Neural progenitor cell (in vitro differentiated cells): ENCODE measurements around the gene SFMBT2. TPM values are rescaled to one million over a fixed set of nuclear protein-coding genes. Genes with fewer than 3 reads are reported as not detected.
A peak's percentile ranks its signal among the peaks of the same experiment; 100 is the strongest.

ENCODE experiments used
- DNase-seq: peaks from one replicate; pipeline ENCODE4 v3.0.0-alpha.2; 2016; ENCODE audit warnings: low spot score
- H2AFZ ChIP-seq: fragments of 200-600 bp; sonication (generic); replicated peaks from 2 replicates; pipeline ENCODE4 v1.6.1; 2016; ENCODE audit warnings: antibody characterized with exemption
- H3F3A ChIP-seq: fragments of 200-600 bp; sonication (generic); 2 replicates; pipeline ENCODE4 v1.6.1; 2016; ENCODE audit warnings: antibody characterized with exemption, low read depth
- H3K27ac ChIP-seq: fragments of 200-600 bp; sonication (generic); 2 replicates; pipeline ENCODE4 v1.5.1; 2016; ENCODE audit warnings: mild to moderate bottlenecking
- H3K27me3 ChIP-seq: fragments of 200-600 bp; sonication (generic); 2 replicates; pipeline ENCODE4 v1.6.1; 2016; ENCODE audit warnings: mild to moderate bottlenecking, moderate library complexity
- H3K36me3 ChIP-seq: fragments of 200-600 bp; sonication (generic); 2 replicates; pipeline ENCODE4 v1.5.1; 2016
- H3K4me1 ChIP-seq: fragments of 200-600 bp; sonication (generic); 2 replicates; pipeline ENCODE4 v1.6.1; 2016; ENCODE audit warnings: mixed run types
- H3K4me2 ChIP-seq: fragments of 200-600 bp; sonication (generic); 2 replicates; pipeline ENCODE4 v1.6.1; 2016
- H3K4me3 ChIP-seq: fragments of 200-600 bp; sonication (generic); 2 replicates; pipeline ENCODE4 v1.5.1; 2016
- H3K79me2 ChIP-seq: fragments of 200-600 bp; sonication (generic); 2 replicates; pipeline ENCODE4 v1.6.1; 2016; ENCODE audit warnings: low read depth
- H3K9ac ChIP-seq: fragments of 200-600 bp; sonication (generic); 2 replicates; pipeline ENCODE4 v1.6.1; 2016
- H3K9me3 ChIP-seq: fragments of 200-600 bp; sonication (generic); 2 replicates; pipeline ENCODE4 v1.5.1; 2016; ENCODE audit warnings: low read depth
- H4K20me1 ChIP-seq: fragments of 200-600 bp; sonication (generic); 2 replicates; pipeline ENCODE4 v1.6.1; 2016; ENCODE audit warnings: low read depth
- H3K27ac Mint-ChIP-seq: 3 replicates; pipeline ENCODE4 v1.8.0; 2021; ENCODE audit warnings: mixed read lengths
- H3K27me3 Mint-ChIP-seq: 2 replicates; pipeline ENCODE4 v1.8.0; 2022; ENCODE audit warnings: low read depth, mild to moderate bottlenecking, inconsistent platforms, moderate library complexity, mixed read lengths; ENCODE audit not compliant: insufficient read depth
- H3K36me3 Mint-ChIP-seq: 3 replicates; pipeline ENCODE4 v1.8.0; 2021; ENCODE audit warnings: mixed read lengths
- H3K4me1 Mint-ChIP-seq: 3 replicates; pipeline ENCODE4 v1.8.0; 2021; ENCODE audit warnings: mixed read lengths
- H3K4me3 Mint-ChIP-seq: 3 replicates; pipeline ENCODE4 v1.8.0; 2021; ENCODE audit warnings: mild to moderate bottlenecking, moderate library complexity, mixed read lengths
- H3K9me3 Mint-ChIP-seq: 3 replicates; pipeline ENCODE4 v1.8.0; 2020; ENCODE audit warnings: mixed read lengths
- EZH2 ChIP-seq: fragments of 200-600 bp; sonication (generic); IDR thresholded peaks from 2 replicates; pipeline ENCODE4 v1.6.1; 2017; ENCODE audit warnings: antibody characterized with exemption, mild to moderate bottlenecking, moderate library complexity
- EZH2phosphoT487 ChIP-seq: fragments of 200-600 bp; sonication (generic); IDR thresholded peaks from 2 replicates; pipeline ENCODE4 v1.6.1; 2017; ENCODE audit warnings: antibody characterized with exemption
- total RNA-seq: library from RNA; depleted of rRNA; stranded (reverse); fragments of >200 nt; gene quantifications from 2 replicates; pipeline ENCODE4 v1.2.3, GENCODE V29; 2015; ENCODE audit warnings: low replicate concordance
- TF ChIP-seq, protein P1 (sequence below): fragments of 200-600 bp; sonication (generic); IDR thresholded peaks from 2 replicates; pipeline ENCODE4 v1.5.1; 2017; ENCODE audit warnings: antibody characterized with exemption, mild to moderate bottlenecking

The SFMBT2 gene
- total RNA-seq, 1 donor from 2014 or later: 1.8 TPM

DNA sequence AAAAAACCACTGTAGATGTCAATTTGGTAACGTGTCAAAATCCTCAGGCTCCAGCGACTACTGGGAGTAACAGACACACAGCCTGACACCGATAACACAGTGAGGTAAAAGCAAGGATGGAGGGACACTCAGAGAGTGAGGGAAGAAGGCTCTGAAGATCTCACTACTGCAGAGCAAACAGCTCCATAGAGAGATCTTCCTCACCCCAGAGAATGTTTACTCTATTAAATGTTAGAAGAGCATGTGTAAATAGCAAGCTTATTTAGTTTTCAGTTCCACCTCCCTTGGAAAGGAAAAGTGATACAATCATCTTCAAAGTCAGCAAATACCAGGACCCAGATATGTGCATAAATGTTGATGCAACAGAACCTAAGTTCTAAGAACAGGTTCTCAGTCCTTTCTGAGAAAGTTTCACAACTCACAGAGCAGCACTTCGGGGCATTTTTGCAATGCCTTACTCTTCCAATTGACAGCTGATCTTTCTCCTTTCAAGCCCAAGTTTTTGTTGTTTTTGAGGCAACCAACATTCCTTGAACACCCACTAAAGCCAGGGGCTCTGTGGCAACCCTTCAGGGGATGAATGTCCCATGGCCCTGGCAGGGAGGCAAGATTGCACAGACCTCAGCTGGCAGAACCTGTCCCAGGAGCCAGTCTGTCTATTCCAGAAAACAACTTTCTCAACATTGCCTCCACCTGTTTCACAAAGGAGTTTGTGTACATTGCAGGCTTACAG, 177.4 kb downstream of the SFMBT2 start:
- Histone ChIP-seq H3K27me3 (no peaks in the 10 kb centered on the region), H3K79me2 (no peaks in the 10 kb centered on the region), H3K4me3 (no peak overlapping the region), H3K4me2 (no peak overlapping the region), H3K36me3 (no peaks in the 10 kb centered on the region), H2AFZ (no peak overlapping the region), H3K4me1 (peaks cover 13% of the 10 kb centered on the region), H3F3A (no peaks in the 10 kb centered on the region), H3K9ac (no peak overlapping the region), H4K20me1 (no peaks in the 10 kb centered on the region), H3K27ac (no peak overlapping the region), H3K9me3 (no peaks in the 10 kb centered on the region)
- Mint-ChIP-seq H3K9me3 (peaks cover 4% of the 10 kb centered on the region), H3K27me3 (no peaks in the 10 kb centered on the region), H3K4me3 (no peak overlapping the region), H3K27ac (no peak overlapping the region), H3K36me3 (peaks cover 9% of the 10 kb centered on the region), H3K4me1 (peaks cover 4% of the 10 kb centered on the region)
- no peak for DNase-seq
- no peak for TF ChIP-seq EZH2
- no peak for TF ChIP-seq EZH2phosphoT487
- TF ChIP-seq, protein P1, sequence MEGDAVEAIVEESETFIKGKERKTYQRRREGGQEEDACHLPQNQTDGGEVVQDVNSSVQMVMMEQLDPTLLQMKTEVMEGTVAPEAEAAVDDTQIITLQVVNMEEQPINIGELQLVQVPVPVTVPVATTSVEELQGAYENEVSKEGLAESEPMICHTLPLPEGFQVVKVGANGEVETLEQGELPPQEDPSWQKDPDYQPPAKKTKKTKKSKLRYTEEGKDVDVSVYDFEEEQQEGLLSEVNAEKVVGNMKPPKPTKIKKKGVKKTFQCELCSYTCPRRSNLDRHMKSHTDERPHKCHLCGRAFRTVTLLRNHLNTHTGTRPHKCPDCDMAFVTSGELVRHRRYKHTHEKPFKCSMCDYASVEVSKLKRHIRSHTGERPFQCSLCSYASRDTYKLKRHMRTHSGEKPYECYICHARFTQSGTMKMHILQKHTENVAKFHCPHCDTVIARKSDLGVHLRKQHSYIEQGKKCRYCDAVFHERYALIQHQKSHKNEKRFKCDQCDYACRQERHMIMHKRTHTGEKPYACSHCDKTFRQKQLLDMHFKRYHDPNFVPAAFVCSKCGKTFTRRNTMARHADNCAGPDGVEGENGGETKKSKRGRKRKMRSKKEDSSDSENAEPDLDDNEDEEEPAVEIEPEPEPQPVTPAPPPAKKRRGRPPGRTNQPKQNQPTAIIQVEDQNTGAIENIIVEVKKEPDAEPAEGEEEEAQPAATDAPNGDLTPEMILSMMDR: no peak

DNA sequence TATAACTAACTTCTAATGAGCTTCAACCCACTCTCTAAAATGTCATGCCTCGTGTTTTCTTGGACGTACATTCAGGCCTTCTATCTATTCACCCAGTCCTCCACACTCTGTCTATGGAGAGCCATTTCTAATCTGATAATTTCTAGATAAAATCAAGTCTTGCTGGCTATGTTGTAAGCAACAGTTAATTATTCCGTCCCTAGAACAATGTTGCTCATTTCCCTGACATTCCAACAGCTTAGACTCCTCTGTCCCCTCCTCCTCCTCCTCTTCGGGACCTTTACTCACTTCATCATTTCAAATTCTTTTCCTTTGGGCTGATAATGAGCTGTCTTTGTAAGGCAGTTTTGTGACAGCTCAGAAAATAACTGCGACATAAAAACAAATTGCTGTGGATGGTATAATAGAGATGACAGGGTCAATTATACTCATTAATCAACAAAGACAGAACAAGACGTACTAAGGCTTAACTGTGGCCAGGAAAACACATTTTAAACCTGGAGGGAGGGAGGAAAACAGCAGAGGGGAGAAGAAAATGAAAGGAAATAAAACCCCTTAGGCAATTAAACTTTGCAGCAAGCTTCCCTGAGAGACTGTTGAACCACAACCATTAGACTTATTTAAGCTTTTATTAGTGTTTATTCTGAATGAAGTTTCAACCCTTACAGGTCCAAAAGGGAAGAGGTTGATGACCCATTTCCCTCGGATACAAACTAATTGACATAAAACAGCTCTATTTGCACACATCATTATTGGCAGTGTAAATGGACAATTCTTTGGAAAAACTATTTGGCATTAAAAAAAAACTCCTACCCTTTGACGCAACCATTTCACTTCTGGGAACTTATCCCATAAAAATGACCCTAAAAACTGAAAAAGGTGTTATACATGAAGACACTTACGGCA, 179.1 kb downstream of the SFMBT2 start:
- H3K27me3 Mint-ChIP-seq: no peaks in the 10 kb centered on the region
- H3K79me2 ChIP-seq: no peaks in the 10 kb centered on the region
- no peaks in the 10 kb centered on the region for H4K20me1 ChIP-seq
- peaks cover 4% of the 10 kb centered on the region for H3K9me3 Mint-ChIP-seq
- H3K9me3 ChIP-seq: no peaks in the 10 kb centered on the region
- H3K36me3 ChIP-seq: no peaks in the 10 kb centered on the region
- no peak overlapping the region for H3K9ac ChIP-seq
- no peaks in the 10 kb centered on the region for H3K27me3 ChIP-seq
- H3K27ac Mint-ChIP-seq: peak overlapping the region; percentile 27
- no peak overlapping the region for H2AFZ ChIP-seq
- H3K4me3 Mint-ChIP-seq: no peak overlapping the region
- no peak overlapping the region for H3K4me3 ChIP-seq
- peaks cover 11% of the 10 kb centered on the region for H3K36me3 Mint-ChIP-seq
- H3K4me2 ChIP-seq: no peak overlapping the region
- H3F3A ChIP-seq: no peaks in the 10 kb centered on the region
- H3K4me1 Mint-ChIP-seq: peaks cover 4% of the 10 kb centered on the region
- peaks cover 13% of the 10 kb centered on the region for H3K4me1 ChIP-seq
- no peak for DNase-seq
- TF ChIP-seq EZH2phosphoT487: no peak
- TF ChIP-seq EZH2: no peak
- TF ChIP-seq, protein P1: no peak
- no peak overlapping the region for H3K27ac ChIP-seq

DNA sequence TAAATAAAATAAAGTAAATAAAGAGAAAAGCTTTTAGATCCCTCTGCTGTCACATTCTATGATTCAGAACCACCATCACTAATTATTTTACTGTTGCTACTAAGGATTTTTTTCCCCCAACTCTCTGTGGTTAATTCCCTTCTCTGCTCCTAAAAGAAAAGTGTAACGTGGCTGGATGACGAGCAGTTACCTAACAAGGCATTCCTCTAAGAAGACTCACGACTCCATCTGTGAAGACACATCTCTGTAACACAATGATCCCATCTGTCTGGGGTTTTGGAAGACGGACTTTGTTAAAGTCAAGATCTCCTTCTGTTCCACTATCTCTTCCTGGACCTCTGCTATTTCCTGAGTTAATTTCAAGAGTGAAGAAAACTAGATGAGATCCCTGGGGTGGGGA, 179.9 kb downstream of the SFMBT2 start:
- Histone ChIP-seq H3K4me2 (no peak overlapping the region), H3K9me3 (no peaks in the 10 kb centered on the region), H2AFZ (no peak overlapping the region), H3K4me1 (peaks cover 13% of the 10 kb centered on the region), H4K20me1 (no peaks in the 10 kb centered on the region), H3K9ac (no peak overlapping the region), H3K36me3 (no peaks in the 10 kb centered on the region), H3K27ac (no peak overlapping the region), H3F3A (no peaks in the 10 kb centered on the region), H3K27me3 (no peaks in the 10 kb centered on the region), H3K4me3 (no peak overlapping the region), H3K79me2 (no peaks in the 10 kb centered on the region)
- TF ChIP-seq, protein P1: no peak
- no peak for TF ChIP-seq EZH2
- H3K4me3 Mint-ChIP-seq: no peak overlapping the region
- H3K27ac Mint-ChIP-seq: no peak overlapping the region
- peaks cover 14% of the 10 kb centered on the region for H3K36me3 Mint-ChIP-seq
- no peaks in the 10 kb centered on the region for H3K27me3 Mint-ChIP-seq
- peaks cover 4% of the 10 kb centered on the region for H3K9me3 Mint-ChIP-seq
- DNase-seq: no peak
- H3K4me1 Mint-ChIP-seq: peaks cover 4% of the 10 kb centered on the region
